Psoas muscle (tissue), 8 donors: ENCODE data around the gene WDR88. TPM values are rescaled to one million over a fixed set of nuclear protein-coding genes. Genes with fewer than 3 reads are reported as not detected.

ENCODE experiments used
- ATAC-seq, 4 donors: fragments of 200-7000 bp; cut with Tn5 transposase; one replicate each; pipeline ENCODE4 v1.9.1; 2020; ENCODE audit warnings: moderate library complexity in 3 of 4, mild to moderate bottlenecking in 2 of 4
- DNase-seq, 2 donors: peaks; one replicate each; pipeline ENCODE4 v3.0.0-alpha.2; 2020
- H3K27ac ChIP-seq: fragments of 200-600 bp; one replicate; pipeline ENCODE4 v1.8.0; 2022
- H3K27me3 ChIP-seq, 3 donors: fragments of 200-600 bp in 1 of 3; one replicate each; pipeline versions ENCODE4 v1.6.1 to v1.8.0; 2013 to 2022; ENCODE audit warnings: low read length in 2 of 3, mild to moderate bottlenecking in 2 of 3, moderate library complexity in 1 of 3; ENCODE audit not compliant: insufficient read depth in 3 of 3
- H3K36me3 ChIP-seq, 2 donors: fragments of 200-600 bp in 1 of 2; one replicate each; pipeline versions ENCODE4 v1.6.1 to v1.8.0; 2013 to 2022; ENCODE audit warnings: low read depth in 1 of 2, mild to moderate bottlenecking in 1 of 2, moderate library complexity in 1 of 2; ENCODE audit not compliant: insufficient read depth in 1 of 2
- H3K4me1 ChIP-seq: fragments of 200-600 bp; one replicate; pipeline ENCODE4 v1.8.0; 2022
- H3K4me3 ChIP-seq: fragments of 200-600 bp; one replicate; pipeline ENCODE4 v1.8.0; 2022; ENCODE audit warnings: mild to moderate bottlenecking
- H3K9me3 ChIP-seq: fragments of 200-600 bp; one replicate; pipeline ENCODE4 v1.8.0; 2022
- CTCF ChIP-seq: fragments of 200-600 bp; IDR thresholded peaks from one replicate; pipeline ENCODE4 v1.8.0; 2022; ENCODE audit warnings: antibody characterized with exemption
- WGBS, 3 donors: extraction: QIAGEN DNeasy Blood & Tissue Kit; methylation state at CpG; one replicate each; pipeline versions ENCODE4 v1.1.6 to v1.1.7; 2013; 5-methylcytosine and 5-hydroxymethylcytosine counted together
- intact Hi-C, 2 donors: fragments of 100-400 bp; cut with DNase I; formaldehyde crosslinking; loops; one replicate each; pipeline versions ENCODE4 v1.11.0 to v1.14.2; 2022
- polyA plus RNA-seq, 3 donors: library from polyadenylated mRNA; stranded (reverse); fragments of 200-250 nt; gene quantifications; one replicate each; pipeline ENCODE4 v1.2.3, GENCODE V29; 2013
- total RNA-seq, 4 donors: library from RNA; stranded (reverse); fragmentation: NEBNext Ultra II Directional in 2 of 4; extraction: Animal tissue kit (Norgen Biotek cat#: 25700) in 2 of 4; gene quantifications; one replicate each; pipeline versions ENCODE4 v1.2.1 to v1.2.4, GENCODE V29; 2021 to 2023
- donor health status: healthy with polysubstance abuse.
- donor health status: DM: no; HTN: no; CAD: no; lungs with moderate emphysema.
- donor health status: Bipolar disorder and iron deficiency.
- donor health status: healthy.
- donor health status: DM: yes; HTN: yes; CAD: no.
- donor health status: DM: no; HTN: no; CAD: no.
- donor health status: DM: no; HTN: no; CAD: no.
- donor health status: DM: yes; HTN: yes; CAD: no.

WDR88 gene
- total and polyA plus RNA-seq, 7 donors: 0.06 TPM; not detected in 6

- H3K4me3 ChIP-seq: no peak overlapping the region
- no peaks in the 10 kb centered on the region for H3K27me3 ChIP-seq
- intact Hi-C loops: no loop called here
- 69 to 73% (median 70%) methylated on average over 4 of the region's 4 CpGs for WGBS, 3 donors
- ATAC-seq: no peak
- no peak overlapping the region for H3K27ac ChIP-seq
- H3K9me3 ChIP-seq: no peaks in the 10 kb centered on the region
- DNase-seq: no peak
- H3K4me1 ChIP-seq: peaks cover 4% of the 10 kb centered on the region
- TF ChIP-seq CTCF: no peak
- H3K36me3 ChIP-seq: peaks cover 7 to 99% of the 10 kb centered on the region in 2 donors
Observed at GRCh38 chr19:33098055-33098534, 33.8 kb upstream of the WDR88 start.

- 92 to 95% (median 93%) methylated on average over 10 of the region's 10 CpGs for WGBS, 3 donors
- H3K4me1 ChIP-seq: no peaks in the 10 kb centered on the region
- ATAC-seq: no peak
- H3K27me3 ChIP-seq: no peaks in the 10 kb centered on the region
- H3K36me3 ChIP-seq: peaks cover 5 to 95% of the 10 kb centered on the region in 2 donors
- no peak overlapping the region for H3K4me3 ChIP-seq
- DNase-seq: no peak
- intact Hi-C loops: no loop called here
- H3K27ac ChIP-seq: no peak overlapping the region
- TF ChIP-seq CTCF: no peak
- no peaks in the 10 kb centered on the region for H3K9me3 ChIP-seq
Observed at GRCh38 chr19:33100894-33101644, 30.8 kb upstream of the WDR88 start.

GRCh38 chr19:33102893-33103292 is 29.0 kb upstream of the WDR88 start:
- 90 to 97% (median 93%) methylated on average over 6 of the region's 6 CpGs for WGBS, 3 donors
- no peaks in the 10 kb centered on the region for H3K9me3 ChIP-seq
- H3K4me1 ChIP-seq: no peaks in the 10 kb centered on the region
- no peak for ATAC-seq
- no peak for DNase-seq
- intact Hi-C loops: no loop called here
- H3K27me3 ChIP-seq: no peaks in the 10 kb centered on the region
- H3K36me3 ChIP-seq: peaks cover 7 to 95% of the 10 kb centered on the region in 2 donors
- no peak overlapping the region for H3K27ac ChIP-seq
- H3K4me3 ChIP-seq: no peak overlapping the region
- TF ChIP-seq CTCF: no peak

- WGBS, 3 donors: 89 to 93% (median 92%) methylated on average over 10 of the region's 10 CpGs
- Histone ChIP-seq H3K36me3 (peaks cover 2 to 96% of the 10 kb centered on the region in 2 donors), H3K27me3 (no peaks in the 10 kb centered on the region), H3K27ac (no peak overlapping the region), H3K9me3 (no peaks in the 10 kb centered on the region), H3K4me3 (no peak overlapping the region), H3K4me1 (no peaks in the 10 kb centered on the region)
- intact Hi-C loops: no loop called here
- ATAC-seq (no peak), DNase-seq (no peak)
- TF ChIP-seq CTCF: no peak
Observed at GRCh38 chr19:33108161-33108560, 23.8 kb upstream of the WDR88 start.
